GM12865 (cell line): ENCODE data around the gene SH2D3A.
A peak's percentile ranks its signal among the peaks of the same experiment; 100 is the strongest.
"Not testable (repeated sequence)": the region's sequence is repeated elsewhere in the genome, so short reads cannot be mapped to it uniquely, and the experiment has no call there.

Experiments
- DNase-seq: peaks from one replicate; pipeline ENCODE4 v3.0.0; 2010; ENCODE audit warnings: low read depth
- H3K4me3 ChIP-seq: 2 replicates; pipeline ENCODE4 v1.5.1; 2011; ENCODE audit warnings: mild to moderate bottlenecking, low read depth, low read length, control low read depth
- CTCF ChIP-seq: IDR thresholded peaks from 2 replicates; pipeline ENCODE4 v1.5.1; 2011; ENCODE audit warnings: low read length, control low read depth, low read depth, inconsistent platforms; ENCODE audit not compliant: insufficient read depth; ENCODE audit errors: missing control alignments

Gene SH2D3A

DNA sequence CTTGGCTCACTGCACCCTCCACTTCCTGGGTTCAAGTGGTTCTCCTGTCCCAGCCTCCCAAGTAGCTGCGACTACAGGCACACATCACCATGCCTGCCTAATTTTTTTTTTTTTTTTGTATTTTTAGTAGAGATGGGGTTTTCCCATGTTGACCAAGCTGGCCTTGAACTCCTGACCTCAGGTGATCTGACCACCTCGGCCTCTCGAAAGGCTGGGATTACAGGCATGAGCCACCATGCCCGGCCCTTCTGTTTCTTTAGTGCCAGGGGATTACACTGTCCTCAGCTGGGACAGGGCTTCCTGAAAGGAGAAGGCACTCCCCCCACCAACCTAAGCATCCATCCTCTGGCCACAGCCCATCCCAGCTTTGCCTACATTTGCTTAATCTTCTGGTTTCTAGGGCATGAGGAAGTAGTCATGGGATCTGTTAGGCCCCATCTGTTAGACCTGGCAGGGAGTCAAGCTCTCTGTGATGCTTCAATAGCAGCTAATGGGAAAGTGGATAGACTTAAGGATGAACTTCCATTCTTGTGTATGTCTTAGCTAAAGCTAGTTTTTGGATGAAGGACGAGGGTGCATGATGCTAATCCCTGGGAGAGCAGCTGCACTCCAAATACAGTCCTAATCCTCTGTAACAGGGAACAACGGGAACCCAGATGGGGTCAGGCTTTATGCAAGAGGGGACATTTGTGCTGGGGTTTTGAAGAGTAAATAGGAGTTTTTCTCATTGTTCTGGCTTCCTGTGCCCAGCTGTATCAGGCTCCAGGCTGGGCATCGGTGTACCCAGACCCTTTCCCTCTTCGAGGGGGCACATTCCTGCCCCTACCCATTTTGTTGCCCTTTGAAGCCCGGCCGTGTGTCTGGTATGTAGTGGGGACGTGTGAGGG, 7.8 kb upstream of the SH2D3A start:
- H3K4me3 ChIP-seq = peak overlapping the region; percentile 17; the same call in 1 of the 2 replicates
- peak; percentile 41 for DNase-seq
- TF ChIP-seq CTCF = no peak

GRCh38 chr19:6773323-6773931, 6.2 kb upstream of the SH2D3A start:
- H3K4me3 ChIP-seq = peak overlapping the region; percentile 83
- TF ChIP-seq CTCF = no peak
- DNase-seq = peak; percentile 86

GRCh38 chr19:6772866-6773322, 5.7 kb upstream of the SH2D3A start:
- peak overlapping the region; percentile 83 for H3K4me3 ChIP-seq
- no peak for TF ChIP-seq CTCF
- DNase-seq = no peak

DNA sequence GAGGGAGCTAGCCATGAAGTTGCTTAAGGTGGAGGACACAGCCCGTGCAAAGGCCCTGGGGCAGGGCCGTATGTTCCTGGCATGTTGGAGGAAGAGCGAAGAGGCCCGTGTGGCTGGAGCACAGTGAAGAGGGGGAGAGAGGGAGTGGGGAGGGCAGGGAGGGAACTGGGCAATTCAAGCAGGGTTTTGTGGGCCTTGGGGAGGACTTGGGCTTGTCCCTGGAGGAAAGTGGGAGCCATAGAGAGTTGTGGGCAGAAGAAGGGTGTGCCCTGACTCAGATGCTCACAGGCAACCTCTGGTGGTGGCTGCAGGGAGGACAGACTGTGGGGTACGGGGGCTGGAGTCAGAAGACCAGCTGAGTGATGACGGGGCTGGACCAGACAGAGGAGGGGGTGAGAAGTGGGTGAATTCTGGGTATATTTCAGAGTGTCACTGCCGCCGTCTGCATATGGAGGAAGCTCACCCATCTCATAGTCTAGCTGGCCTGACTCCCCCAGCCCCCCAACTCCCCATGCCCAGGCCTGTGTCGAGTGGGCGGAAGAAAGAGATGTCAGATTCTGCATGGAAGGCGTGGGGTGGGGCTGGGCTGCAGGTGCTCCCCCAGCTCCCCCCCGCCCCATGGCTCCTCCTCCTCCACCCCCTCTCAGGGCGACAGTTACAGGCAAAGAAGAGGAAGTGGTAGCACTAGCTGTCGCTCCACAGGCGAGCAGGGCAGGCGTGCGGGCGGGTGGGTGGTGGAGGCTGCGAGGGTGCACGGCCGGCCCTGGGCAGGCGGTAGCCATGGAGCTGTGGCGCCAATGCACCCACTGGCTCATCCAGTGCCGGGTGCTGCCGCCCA, 5.0 kb upstream of the SH2D3A start, which contains the start of gene VAV1:
VAV1 (plus strand) TSS at position 681 of the 838 bp plus-strand sequence; CDS start at position 781, 100 bp downstream.
- peak; percentile 93 for DNase-seq
- H3K4me3 ChIP-seq = peak within 1 kb of the TSS; percentile 83
- TF ChIP-seq CTCF = peak; percentile 60

- H3K4me3 ChIP-seq, DNase-seq: not testable (repeated sequence)
Observed at GRCh38 chr19:6771648-6772027, 4.4 kb upstream of the SH2D3A start.

DNA sequence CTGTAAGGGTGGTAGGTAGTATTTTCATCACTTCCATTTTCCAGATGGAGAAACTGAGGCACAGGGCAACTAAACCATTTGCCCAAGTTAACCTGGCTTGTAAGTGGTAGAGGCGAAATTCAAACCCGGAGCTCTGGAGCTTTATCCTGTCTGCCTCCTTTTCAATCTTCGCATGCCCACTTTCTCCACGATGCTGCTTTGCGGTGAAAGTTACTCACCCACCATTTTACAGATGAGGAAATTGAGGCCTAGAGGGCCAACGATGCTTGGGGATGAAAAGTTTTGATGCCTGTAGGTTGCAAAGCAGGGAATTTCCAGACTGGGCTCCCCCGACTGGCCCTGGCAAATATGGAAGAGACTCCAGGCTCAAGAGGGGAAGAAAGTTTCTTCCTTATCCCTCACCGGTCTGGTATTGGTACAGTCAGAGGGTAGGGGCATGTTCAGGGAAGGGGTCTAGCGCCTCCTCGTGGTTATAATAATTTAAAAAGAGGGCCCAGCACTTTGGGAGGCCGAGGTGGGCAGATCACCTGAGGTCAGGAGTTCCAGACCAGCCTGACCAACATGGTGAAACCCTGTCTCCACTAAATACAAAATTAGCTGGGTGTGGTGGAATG, 1.9 kb upstream of the SH2D3A start:
- peak; percentile 65 for DNase-seq
- TF ChIP-seq CTCF = peak; percentile 42
- H3K4me3 ChIP-seq = no peak overlapping the region
